ENCODE measurements around the gene HEPN1. TPM values are rescaled to one million over a fixed set of nuclear protein-coding genes. Genes with fewer than 3 reads are reported as not detected.
A peak's percentile ranks its signal among the peaks of the same experiment; 100 is the strongest.

Gene HEPN1
- total and polyA plus RNA-seq, 9 of the 15 experiments (the other 6 are each of a cell fraction or from before 2014, with no cell fraction given) = not detected

GRCh38 chr11:124953753-124954589, 34.9 kb downstream of the HEPN1 start, which contains the start of gene CCDC15 (continued):
- TF ChIP-seq, protein P1, sequence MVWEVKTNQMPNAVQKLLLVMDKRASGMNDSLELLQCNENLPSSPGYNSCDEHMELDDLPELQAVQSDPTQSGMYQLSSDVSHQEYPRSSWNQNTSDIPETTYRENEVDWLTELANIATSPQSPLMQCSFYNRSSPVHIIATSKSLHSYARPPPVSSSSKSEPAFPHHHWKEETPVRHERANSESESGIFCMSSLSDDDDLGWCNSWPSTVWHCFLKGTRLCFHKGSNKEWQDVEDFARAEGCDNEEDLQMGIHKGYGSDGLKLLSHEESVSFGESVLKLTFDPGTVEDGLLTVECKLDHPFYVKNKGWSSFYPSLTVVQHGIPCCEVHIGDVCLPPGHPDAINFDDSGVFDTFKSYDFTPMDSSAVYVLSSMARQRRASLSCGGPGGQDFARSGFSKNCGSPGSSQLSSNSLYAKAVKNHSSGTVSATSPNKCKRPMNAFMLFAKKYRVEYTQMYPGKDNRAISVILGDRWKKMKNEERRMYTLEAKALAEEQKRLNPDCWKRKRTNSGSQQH (CRISPR knock-in tag; IDR thresholded peaks at IDR 0.05) = no peak
- TF ChIP-seq SP1 (CRISPR knock-in tag; IDR thresholded peaks at IDR 0.05) (peak; percentile 91), RHOXF2B (CRISPR knock-in tag; conservative IDR thresholded peaks at IDR 0.05) (no peak), ZNF77 (CRISPR knock-in tag; IDR thresholded peaks at IDR 0.05) (no peak), THAP12 (CRISPR knock-in tag; IDR thresholded peaks at IDR 0.05) (0 out of 2 replicates have a peak, but pooled peaks have one; percentile 2), BRD9 (IDR thresholded peaks at IDR 0.05; ENCODE audit: low read depth, partially characterized antibody) (no peak), POLR2AphosphoS5 (IDR thresholded peaks at IDR 0.05; ENCODE audit: control insufficient read depth, insufficient read depth, low read depth, low read length) (peak; percentile 97), STAG1 (CRISPR knock-in tag; IDR thresholded peaks at IDR 0.05; ENCODE audit: borderline replicate concordance) (no peak), CBX5 (IDR thresholded peaks at IDR 0.05; ENCODE audit: borderline replicate concordance, low read depth) (no peak), ILF3 (IDR thresholded peaks at IDR 0.05; ENCODE audit: borderline replicate concordance) (no peak), HDGF (IDR thresholded peaks at IDR 0.05) (no peak), TFAM (CRISPR knock-in tag; conservative IDR thresholded peaks at IDR 0.05) (no peak), STAT5B (CRISPR knock-in tag; IDR thresholded peaks at IDR 0.05) (no peak), CEBPB (tag; IDR thresholded peaks at IDR 0.05) (no peak), ZNF780A (CRISPR knock-in tag; IDR thresholded peaks at IDR 0.05) (no peak), HSF4 (CRISPR knock-in tag; IDR thresholded peaks at IDR 0.05; ENCODE audit: borderline replicate concordance) (no peak), GTF2B (IDR thresholded peaks at IDR 0.05; ENCODE audit: extremely low read depth, insufficient read length) (no peak), MAFG (tag; conservative IDR thresholded peaks at IDR 0.05) (no peak), HDAC8 (tag; IDR thresholded peaks at IDR 0.05) (no peak), SETDB1 (IDR thresholded peaks at IDR 0.05; ENCODE audit: low read length) (no peak)

Measured in K562 (cell line).